GM21360 (cell line): ENCODE results near the gene RARRES2.
"Not testable (repeated sequence)": the region's sequence is repeated elsewhere in the genome, so short reads cannot be mapped to it uniquely, and the experiment has no call there.

Experiments used
- ATAC-seq: cut with Tn5 transposase; IDR thresholded peaks from one replicate; pipeline ENCODE4 v1.9.1; 2021; ENCODE audit warnings: mild to moderate bottlenecking, moderate library complexity; ENCODE audit not compliant: unreplicated experiment

The RARRES2 gene

DNA sequence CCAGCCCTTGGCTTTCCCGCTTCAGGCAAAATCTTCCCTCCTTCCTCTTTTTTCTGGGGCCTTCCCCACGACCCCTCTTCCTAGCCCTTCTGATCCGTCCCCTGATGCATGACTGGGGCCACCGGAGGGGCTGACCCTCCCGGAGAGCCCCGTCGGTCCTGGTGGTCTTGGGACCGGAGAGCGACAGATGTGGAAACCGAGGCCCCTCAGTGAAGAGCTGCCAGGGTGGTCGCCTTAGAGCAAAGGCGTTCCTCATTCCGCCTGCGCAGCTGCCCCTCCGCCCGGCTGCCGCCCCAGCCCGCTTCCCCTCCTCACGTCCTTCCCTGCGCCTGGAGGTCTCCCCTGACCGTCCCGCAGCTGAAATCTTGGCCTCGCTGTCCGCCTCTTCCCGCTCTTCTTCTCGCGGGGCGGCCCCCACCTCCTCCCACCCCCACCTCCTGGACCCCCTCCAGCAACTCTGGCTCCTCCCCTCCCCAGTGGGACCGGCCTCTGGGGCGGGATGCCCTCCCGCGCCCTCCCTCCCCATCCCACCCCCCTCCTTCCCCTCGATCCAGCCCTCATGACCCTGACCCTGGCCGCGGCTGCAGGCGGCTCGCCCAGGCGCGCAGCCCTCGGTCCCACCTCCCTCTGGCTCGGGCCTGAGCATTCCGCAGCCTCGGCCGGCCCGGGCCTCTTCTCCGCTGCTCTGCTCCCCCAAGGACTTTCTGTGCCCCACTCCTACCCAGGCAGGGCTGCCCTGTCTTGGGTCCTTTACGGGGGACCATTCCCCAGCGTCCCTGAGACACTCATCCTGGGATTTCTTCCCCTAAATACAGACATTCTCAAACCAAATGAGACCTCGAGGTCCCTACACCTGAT is at the start of gene RARRES2:
Gene RARRES2, minus strand, starts transcription at position 367 of the 858 bp plus-strand sequence. CDS start 1,020 bp downstream, outside the sequence.
- no peak for ATAC-seq

DNA sequence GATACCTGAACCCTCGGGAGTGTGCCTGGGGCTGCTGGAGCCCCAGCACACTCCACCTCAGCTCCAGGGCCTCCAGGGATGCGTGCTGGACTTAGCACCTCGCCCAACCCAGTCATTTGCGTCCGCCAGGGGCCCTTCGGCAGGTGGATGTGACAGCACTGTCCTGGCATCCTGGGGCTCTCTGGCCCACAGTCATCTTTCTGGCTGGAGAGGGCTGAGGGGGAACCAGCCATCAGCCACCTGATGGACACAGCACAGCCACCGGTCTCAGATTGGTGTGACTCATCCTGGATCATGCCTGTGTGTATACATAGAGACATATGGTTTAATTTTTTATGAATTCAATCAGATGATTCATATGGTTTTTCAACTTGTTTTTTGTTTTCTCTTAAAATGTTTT is 48.8 kb upstream of the RARRES2 start:
- ATAC-seq = no peak

DNA sequence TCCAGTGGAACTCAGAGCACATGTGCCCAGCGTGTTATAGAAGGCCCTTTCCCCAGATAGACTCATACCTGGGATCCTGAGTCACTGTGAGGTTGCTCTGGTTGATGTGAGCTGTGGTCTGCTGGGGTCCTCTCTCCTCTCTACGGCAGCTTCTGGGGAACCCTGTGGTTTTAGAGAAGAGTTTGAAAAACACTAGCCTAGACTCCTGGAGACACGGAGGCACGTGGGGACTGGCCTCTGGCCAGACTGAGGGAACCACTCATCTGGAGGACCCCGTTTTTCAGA is 48.0 kb upstream of the RARRES2 start:
- ATAC-seq = no peak

DNA sequence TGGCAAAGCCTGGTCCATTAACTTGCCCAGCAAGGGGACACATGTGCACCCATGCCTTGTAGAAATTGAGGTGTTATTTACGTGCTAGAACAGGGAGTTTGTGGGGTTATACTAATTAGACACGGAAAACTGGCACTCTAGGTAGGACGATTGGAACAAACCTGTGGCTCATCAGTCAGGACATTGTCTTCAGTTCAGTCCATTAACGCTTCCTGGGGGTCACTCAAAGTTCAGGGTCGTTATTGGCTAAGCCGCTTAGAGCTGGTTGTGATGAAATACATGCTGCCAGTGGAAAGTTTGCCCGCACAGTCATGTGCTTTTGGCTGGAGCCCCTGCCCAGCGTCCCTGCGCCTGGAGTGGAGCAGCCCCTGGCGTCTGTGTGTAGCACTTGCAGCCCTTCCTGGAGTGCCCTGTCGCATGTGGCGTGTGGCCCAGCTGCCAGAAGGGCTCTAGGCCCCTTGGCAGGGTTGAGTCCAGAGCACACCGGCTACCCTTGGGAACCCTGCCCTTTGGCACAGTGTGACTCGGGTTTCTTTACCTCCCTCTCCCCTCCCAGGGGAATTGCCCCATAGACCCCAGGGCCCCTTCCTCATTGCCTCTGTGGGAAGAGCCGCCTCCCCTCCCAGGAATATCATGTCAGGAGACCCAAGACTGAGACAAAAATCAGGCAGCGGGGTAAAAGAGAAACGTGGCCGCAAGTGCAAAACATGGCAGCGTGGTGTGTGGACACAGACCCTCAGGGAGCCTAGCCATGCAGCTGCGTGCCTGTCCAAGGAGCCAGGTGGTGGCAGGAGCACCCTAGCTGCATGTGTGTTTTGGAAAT is 47.5 kb upstream of the RARRES2 start:
- no peak for ATAC-seq

DNA sequence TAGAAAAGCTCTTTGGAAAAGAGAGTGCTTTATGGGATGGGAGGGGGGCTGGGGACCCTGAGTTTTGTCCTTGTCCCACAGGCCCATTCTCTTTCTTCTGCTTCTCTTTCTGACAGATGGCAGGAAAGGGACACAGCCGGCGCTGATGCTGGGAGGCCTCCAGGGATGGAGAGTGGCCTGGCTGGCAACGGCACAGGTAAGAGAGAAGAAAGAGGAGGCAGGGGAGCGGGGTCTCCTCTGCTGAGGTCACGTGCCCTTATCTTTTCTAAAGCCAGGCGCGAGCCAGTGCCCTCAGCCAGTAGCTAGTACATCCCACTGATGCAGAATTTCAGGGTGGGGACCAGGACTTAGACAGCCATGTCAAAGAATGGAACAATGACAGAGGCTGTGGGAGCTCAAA is 46.9 kb upstream of the RARRES2 start:
- no peak for ATAC-seq

DNA sequence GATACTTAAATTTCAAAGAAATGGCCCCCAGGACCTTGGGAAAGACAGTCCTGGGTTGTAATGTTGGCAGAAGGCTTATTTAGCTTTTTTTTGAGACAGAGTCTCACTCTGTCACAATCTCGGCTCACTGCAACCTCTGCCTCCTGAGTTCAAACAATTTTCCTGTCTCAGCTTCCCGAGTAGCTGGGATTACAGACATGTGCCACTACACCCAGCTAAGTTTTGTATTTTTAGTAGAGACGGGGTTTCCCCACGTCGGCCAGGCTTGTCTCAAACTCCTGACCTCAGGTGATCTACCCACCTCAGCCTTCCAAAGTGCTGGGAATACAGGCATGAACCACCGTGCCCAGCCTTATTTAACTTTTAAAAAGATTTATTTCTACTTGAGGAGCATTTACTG is 44.5 kb upstream of the RARRES2 start:
- ATAC-seq = not testable (repeated sequence)

DNA sequence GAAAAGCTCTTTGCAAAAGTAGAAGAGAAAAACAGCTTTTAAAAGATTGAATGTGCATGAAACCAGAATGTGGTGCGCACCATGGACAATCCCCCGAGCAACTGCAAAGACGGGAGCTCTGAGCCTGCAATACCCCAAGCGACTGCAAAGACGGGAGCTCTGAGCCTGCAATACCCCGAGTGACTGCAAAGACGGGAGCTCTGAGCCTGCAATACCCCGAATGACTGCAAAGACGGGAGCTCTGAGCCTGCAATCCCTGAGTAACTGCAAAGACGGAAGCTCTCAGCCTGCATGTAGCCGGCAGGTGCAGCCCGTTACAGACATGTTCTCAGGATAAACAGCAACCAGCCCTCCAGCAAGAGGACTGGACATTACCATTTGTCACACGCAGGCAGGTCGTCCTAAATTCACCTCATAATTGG is 43.9 kb upstream of the RARRES2 start:
- ATAC-seq = no peak

DNA sequence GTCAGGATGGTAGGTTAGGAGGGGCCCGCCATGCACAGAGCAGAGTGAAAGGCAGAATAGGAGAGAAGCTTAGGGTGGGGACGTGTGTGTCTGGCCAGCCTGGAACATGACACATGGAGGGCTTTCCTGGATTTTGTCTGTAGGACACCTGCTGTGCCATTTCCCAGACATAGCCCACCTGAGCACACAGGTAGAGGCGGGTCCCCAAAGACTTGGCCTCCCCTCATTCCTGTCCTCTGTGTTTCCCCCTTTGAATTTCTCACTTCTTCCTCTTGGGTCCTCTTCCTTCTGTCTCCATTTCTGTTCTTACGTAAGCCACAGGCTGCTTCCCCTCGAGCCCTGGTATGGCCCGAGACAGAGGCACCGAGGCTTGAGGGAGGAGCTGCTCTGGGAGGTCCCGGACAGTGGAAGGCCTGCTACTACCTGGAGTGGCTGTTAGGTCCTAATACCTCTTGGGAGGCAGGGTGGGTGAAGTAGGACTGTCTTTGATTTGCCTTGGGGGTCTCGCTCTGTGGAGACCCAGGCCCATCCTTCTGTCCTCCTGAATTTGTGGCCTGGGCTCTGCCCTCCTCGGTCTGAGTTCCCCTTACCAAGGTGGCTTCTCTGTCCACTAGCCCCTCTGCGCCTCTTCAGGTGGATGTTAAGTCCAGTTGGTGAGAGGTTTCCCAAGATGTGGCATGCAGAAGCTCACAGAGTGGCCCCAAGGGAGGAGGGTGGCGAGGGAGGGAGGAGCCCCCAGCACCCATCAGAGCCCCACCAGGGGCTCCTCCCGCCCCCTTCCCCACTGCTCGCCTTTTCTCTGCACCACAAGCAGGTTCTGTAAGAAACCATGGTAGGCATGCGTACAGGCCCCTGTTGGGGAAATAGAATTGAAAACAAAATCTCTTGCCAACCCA is 43.2 kb upstream of the RARRES2 start:
- no peak for ATAC-seq

DNA sequence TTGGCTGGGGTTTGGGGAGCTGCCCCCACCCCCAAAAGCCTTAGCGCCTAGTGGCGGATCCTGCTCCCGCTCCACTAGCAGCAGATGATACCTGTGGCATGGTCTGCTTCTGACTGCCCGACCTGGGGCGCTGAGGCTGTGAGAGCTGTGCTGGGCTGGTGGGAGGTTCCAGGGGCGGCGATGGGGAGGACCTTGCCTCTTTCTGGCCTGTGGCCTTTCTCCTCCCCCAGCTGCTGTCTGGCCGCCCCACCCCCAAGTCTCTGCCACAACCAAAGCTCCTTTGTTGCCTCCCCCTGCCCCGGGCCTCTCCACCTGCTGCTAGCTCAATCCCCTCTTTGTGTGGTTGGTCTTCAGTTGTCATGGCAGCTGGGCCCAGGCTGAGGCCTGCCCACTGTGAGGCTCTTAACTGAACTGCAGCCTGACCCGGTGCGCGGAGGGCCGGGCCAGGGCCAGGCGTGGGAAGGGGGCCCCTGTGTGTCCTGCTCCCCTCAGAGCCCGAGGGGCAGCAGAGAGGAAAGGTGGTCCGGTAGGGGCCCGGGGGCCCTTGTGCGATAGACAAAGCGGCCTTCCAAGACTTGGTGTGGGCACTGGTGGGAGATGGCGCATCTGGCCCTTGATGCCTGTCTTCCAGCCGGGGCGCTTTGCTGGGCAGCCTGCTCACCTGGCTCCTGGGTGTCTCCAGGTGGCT is 42.4 kb upstream of the RARRES2 start:
- ATAC-seq = no peak

DNA sequence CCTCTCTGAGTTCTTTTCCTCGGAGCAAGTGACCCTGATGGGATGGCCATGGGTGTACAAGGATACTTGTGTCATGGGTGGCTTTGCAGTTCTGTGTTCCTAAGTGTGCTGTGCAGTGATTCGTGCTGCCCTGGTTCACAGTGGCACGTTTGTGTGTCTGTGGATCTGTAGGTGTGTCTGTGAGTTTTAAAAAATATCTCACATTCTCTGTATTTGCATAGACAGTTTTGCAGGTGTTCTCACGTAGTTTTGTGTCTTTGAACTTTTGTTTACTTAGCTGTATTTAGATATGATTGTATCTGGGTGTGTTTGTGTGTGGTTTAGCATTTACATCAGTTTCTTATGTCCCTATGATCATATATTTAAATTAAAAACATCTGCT is 41.4 kb upstream of the RARRES2 start:
- ATAC-seq = no peak

DNA sequence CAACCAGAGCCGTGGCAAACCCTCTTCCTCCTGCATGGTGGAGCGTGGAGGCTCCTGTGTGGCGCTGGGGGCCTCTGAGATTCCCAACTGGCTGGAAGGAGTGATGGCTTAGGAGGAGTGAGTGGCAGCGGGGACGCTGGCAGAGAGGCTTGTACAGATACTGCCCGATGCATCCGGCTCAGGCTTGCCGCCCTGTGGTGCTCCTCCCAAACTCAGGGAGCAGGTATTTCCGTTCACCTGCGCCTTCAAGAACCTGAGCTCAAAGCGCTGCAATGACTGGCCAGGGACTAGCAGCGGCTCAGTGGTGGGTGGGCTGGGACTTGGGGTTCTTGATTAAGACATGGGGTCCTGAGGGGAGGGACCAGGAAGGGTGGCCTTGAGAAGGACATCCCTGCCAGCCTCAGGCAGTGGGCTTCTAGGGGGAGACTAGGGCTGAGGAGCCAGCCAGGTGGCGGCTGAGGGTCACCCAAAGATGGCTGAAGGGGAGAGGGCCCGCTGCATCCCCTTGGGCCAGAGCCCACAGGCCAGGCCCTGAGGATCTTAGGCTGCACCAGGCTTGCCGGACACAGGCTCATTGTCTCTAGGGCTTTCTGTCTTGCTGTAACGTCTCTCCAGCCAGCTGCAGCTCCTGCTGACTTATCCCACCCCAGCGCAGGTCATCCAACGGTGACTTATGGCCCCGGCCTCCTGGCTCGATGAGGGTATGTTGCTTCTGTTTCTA is 40.9 kb upstream of the RARRES2 start:
- ATAC-seq = no peak

DNA sequence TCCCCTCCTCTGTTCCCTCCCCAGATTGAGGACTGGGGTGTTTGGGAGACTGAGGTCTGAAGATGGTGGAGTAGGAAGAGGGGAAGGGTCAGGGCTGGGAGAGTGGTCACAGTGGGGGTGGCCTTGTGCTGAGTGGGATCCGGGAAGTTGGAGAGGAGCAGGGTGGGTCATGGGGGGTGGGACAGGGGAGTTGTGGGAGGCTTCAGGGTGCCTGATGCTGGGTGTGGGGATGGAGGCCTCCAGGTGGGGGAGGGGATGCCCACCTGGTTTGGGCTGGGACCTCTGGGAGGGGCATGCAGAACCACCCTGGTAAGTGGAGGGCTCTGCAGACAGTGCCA is 40.3 kb upstream of the RARRES2 start:
- no peak for ATAC-seq

DNA sequence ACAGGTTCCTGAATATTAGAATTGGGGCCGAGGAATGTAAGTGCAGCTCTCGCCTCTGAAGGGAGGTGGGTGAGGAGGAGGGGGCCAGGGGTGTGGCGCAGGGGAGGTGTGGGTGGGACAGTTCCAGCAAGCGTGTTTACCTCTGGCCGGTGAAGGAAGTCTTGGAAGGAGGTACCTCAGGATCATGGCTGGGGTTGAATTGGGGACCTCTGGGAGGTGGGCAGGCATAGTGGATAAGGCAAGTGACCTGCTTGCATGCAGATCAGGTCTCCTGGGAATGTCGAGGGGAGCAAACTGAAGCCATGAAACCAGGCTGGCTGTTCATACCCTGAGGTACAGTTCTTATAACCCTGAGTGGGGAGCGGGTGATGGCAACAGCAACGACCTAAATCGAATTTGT is 39.7 kb upstream of the RARRES2 start:
- ATAC-seq = no peak

DNA sequence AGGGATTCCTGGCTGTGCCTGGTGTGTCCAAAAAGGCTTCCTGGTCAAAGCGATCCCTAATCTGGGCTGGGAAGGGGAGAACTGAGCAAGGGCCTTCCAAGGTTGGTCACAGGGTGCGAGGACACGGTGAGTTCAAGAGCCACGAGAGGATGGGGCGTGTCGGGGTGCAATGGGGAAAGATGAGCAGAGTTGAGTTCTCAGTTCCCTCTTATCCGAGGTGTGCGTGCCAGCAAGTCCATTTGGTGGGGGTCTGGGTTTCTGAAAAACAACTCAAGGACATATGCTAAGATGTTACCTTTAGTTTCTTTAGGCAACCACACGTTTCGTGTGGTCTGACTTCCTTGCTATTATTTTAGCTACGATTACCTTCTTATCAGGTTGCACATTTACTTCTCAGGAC is 39.0 kb upstream of the RARRES2 start:
- no peak for ATAC-seq

DNA sequence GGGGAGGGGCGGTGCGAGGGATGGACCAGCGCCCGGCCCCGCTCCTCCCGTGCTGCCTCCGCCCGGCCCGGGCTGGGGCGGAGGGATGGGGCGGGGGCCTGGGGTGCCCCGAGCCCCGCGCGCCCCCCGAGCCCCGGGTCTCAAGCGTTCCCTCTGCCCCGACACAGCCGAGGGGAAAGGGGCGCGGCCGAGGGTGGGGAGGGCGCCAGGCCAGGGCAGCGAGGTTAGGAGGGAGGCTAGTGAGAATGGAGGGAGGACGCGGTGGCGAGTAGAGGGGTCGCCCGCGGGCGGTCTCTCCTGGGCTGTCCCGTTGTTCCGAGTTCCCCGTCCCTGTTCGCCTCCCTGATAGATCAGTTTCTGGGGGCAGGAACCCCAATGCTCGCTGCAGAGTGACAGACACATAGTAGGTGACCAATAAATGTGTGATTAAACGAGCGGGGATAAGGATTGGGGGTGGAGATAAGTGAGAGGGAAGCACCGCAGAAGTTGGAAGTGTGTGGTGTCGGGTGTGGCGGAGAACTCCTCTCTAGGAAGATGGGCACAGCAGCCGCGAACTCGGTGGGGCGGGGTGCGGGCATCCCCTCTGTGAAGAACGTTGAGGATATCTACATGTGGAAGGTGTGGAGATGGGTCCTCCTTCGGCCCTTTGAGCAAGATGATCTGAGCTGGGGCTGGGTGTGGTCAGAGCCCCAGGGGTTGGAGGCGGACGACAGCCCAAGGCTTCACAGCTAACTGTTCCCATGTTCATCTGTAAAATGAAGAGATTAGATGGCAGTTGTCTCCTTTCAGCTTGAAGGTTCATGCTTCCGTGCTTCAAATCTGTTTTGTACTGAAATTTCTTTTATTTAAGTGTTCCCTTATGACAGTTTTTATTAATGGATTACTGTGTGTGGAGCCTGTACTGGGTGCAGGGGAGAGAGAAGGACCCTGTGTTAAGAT is 38.3 kb upstream of the RARRES2 start:
- ATAC-seq = peak; percentile 26

DNA sequence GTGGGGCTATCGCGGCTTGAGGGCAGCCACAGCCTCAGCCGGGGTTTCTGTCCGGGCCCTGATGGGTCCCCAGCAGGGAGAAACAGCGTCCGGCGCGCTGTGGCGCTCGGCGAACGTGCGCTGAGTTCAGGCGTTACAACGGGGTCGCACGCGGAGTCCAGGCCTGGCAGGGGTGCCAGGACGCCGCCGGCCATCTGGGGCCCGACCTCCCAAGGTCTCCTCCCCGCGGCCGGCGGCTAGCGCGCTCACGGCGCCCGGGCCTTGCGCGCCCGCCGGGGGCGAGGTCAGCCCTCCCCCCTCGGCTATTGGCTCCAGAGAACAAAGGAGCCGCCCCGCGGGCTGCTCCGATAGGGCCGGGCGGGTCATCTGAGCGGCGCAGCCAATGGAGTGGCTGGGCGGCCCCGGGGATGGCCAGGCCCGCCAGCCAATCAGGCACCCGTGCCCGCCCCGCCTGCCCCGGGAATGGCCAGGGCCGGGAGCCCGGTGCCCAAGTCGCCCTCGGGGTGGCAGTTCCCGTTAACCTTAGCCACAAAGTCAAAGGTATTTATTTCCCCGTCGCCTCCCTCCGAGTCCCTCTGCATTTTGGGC is 37.5 kb upstream of the RARRES2 start, which contains the start of gene ZNF775:
Gene ZNF775, plus strand, starts transcription at position 478 of the 588 bp plus-strand sequence. CDS start 9,141 bp downstream, outside the sequence.
- ATAC-seq = peak; percentile 84

DNA sequence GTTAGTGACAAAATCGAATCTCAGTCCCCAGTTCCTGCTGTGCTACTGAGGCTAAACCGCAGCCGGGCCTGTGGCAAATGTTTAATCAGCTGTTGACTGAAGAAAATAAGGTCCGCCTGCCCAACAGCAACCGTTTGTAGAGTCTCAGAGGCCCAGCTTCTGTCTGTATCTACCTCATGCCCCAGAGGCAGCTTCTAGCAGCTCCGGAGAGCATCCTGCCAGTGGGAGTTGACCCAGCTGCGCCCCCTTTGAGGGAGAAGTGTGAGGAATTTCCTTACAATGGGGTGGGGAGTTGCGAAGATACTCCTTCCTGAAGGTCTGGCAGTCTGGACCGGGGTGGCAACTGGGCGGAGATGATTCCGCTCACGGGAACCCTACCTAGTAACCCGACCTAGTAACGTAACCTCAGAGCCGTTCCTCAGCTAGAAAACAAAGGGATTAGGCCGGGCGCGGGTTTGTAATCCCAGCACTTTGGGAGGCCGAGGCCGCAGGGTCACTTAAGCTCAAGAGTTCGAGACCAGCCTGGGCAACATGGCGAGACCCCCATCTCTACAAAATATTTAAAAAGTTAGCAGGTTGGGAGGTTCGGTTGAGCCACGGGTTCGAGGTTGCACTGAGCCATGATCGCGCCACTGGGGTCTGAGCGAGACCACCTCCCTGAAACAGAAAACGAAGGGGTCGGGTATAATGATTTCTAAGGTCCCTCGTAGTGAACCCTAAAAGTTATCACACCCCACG is 36.9 kb upstream of the RARRES2 start:
- no peak for ATAC-seq

DNA sequence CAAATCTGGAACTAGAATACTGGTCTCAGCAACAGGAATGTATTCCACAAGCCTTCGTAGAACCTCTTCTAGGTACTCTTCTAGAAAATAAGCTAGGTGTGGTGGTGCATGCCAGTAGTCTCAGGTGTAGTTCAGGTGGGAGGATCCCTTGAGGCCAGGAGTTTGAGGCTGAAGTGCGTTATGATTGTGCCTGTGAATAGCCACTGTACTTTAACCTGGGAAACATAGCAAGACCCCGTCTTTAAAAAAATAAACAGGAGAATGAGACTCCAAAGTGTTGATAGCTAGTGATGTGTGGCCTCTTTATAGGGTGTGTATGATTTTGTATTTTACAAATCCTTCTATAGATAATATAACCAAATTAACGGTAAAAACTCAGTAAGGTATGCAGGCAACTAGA is 36.2 kb upstream of the RARRES2 start:
- ATAC-seq = no peak
